Activated CD8-positive, alpha-beta memory T cell treated with anti-CD3 and anti-CD28 coated beads, Interleukin-2, amount 50 U/mL, for 48 hours (primary cell): Measurements from ENCODE around the gene PPFIA3.
"Not testable (repeated sequence)": the region's sequence is repeated elsewhere in the genome, so short reads cannot be mapped to it uniquely, and the experiment has no call there.

Source experiments
- DNase-seq: peaks from one replicate; pipeline ENCODE4 v3.0.0-alpha.2; 2020

Gene PPFIA3

GRCh38 chr19:49119411-49120324, at the start of gene PPFIA3:
Gene PPFIA3 (plus strand): TSS chr19:49119544. CDS start chr19:49127874, 8,330 bp downstream.
- peak; percentile 69 for DNase-seq

- DNase-seq, result no peak
These were observed 48.9 kb upstream of the PPFIA3 start for GRCh38 chr19:49070416-49070815.

- DNase-seq, result no peak
These were observed 47.3 kb upstream of the PPFIA3 start for GRCh38 chr19:49071860-49072547.

- no peak for DNase-seq
These were observed 45.6 kb upstream of the PPFIA3 start for GRCh38 chr19:49073514-49074378.

GRCh38 chr19:49074869-49075268, 44.5 kb upstream of the PPFIA3 start:
- not testable (repeated sequence) for DNase-seq

GRCh38 chr19:49080392-49080791, 39.0 kb upstream of the PPFIA3 start:
- DNase-seq, result no peak

- DNase-seq, result no peak
These were observed 38.1 kb upstream of the PPFIA3 start for GRCh38 chr19:49081273-49081672.

- no peak for DNase-seq
These were observed 34.9 kb upstream of the PPFIA3 start for GRCh38 chr19:49084206-49085019.

GRCh38 chr19:49085020-49085867, 34.1 kb upstream of the PPFIA3 start, which contains the start of gene SNRNP70:
Gene SNRNP70 (plus strand): TSS chr19:49085451. CDS start chr19:49086415, 964 bp downstream.
- peak; percentile 99 for DNase-seq

GRCh38 chr19:49085868-49086232, 33.5 kb upstream of the PPFIA3 start:
- DNase-seq, result no peak

- DNase-seq, result peak; percentile 49
These were observed 33.0 kb upstream of the PPFIA3 start for GRCh38 chr19:49086296-49086695.

- peak; percentile 51 for DNase-seq
These were observed 27.8 kb upstream of the PPFIA3 start for GRCh38 chr19:49091391-49092038.

GRCh38 chr19:49092686-49093085, 26.7 kb upstream of the PPFIA3 start:
- DNase-seq, result no peak

GRCh38 chr19:49094505-49095482, 24.6 kb upstream of the PPFIA3 start:
- peak; percentile 49 for DNase-seq

- DNase-seq, result peak; percentile 84
These were observed 21.7 kb upstream of the PPFIA3 start for GRCh38 chr19:49097453-49098288.

GRCh38 chr19:49098795-49099194, 20.5 kb upstream of the PPFIA3 start:
- no peak for DNase-seq

GRCh38 chr19:49101160-49101559, 18.2 kb upstream of the PPFIA3 start:
- DNase-seq, result peak; percentile 52

- no peak for DNase-seq
These were observed 17.0 kb upstream of the PPFIA3 start for GRCh38 chr19:49102303-49102702.
